Breast epithelium (tissue), 3 donors: Measurements from ENCODE around the gene TMEM187.

Source experiments
- CTCF ChIP-seq, 3 donors: fragments of 450-650 bp; IDR thresholded peaks; one replicate each; pipeline ENCODE4 v1.5.1; 2016 to 2017; ENCODE audit warnings: antibody characterized with exemption in 3 of 3, mild to moderate bottlenecking in 3 of 3, moderate library complexity in 3 of 3
- POLR2A ChIP-seq: fragments of 450-650 bp; IDR thresholded peaks from one replicate; pipeline ENCODE4 v1.6.1; 2016; ENCODE audit warnings: antibody characterized with exemption, mild to moderate bottlenecking, moderate library complexity
- POLR2AphosphoS5 ChIP-seq, 3 donors: sonication (generic); formaldehyde crosslinking; IDR thresholded peaks; one replicate each; pipeline ENCODE4 v1.6.1; 2017; ENCODE audit warnings: antibody characterized with exemption in 3 of 3

GRCh38 chrX:154014429-154015380 is 42.2 kb downstream of the TMEM187 start:
- no peak for TF ChIP-seq CTCF (IDR thresholded peaks at IDR 0.05)
- no peak for TF ChIP-seq POLR2A
- TF ChIP-seq POLR2AphosphoS5 (IDR thresholded peaks at IDR 0.05): no peak
